ENCODE measurements around the gene ZNF638.

DNA sequence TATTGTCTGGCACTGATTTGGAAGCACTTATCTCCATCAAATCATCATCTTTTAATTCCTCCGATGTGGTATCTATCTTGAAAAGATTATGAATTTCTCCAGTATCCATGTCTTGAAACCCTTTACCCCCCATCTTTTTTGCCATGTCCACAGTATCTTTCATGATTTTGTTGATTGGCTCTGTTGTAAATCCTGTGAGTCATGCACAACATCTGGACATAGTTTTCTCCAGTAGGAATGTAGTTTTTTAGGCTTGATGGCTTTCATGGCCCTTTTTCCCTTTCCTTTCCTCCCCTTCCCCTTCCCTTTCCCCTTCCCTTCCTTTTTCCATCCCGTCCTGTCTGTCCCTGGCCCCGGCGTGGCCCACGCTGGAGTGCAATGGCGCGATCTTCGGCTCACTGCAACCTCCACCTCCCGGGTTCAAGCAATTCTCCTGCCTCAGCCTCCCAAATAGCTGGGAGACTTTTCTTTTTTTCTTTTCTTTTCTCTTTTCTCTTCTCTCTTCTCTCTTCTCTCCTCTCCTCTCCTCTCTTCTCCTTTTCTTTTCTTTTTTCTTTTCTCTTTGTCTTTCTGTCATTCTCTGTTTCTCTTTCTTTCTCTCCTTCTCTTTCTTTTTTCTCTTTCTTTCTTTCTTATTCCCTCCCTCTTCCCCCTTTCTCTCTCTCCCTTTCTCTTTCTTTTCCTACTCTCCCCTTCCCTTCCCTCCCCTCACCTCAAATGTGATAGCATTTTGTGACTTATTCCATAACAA, 18.4 kb upstream of the ZNF638 start:
- TF ChIP-seq ZNF512 (CRISPR knock-in tag; IDR thresholded peaks at IDR 0.05; ENCODE audit: borderline replicate concordance) (no peak), SP1 (CRISPR knock-in tag; conservative IDR thresholded peaks at IDR 0.05) (no peak), CTCF (IDR thresholded peaks at IDR 0.05) (no peak), CREB1 (CRISPR knock-in tag; IDR thresholded peaks at IDR 0.05) (no peak), AFF4 (CRISPR knock-in tag; IDR thresholded peaks at IDR 0.05; ENCODE audit: borderline replicate concordance) (no peak), NR3C1 (CRISPR knock-in tag; conservative IDR thresholded peaks at IDR 0.05; ENCODE audit: low read depth) (no peak), RELA (CRISPR knock-in tag; IDR thresholded peaks at IDR 0.05; ENCODE audit: borderline replicate concordance) (no peak), HMGXB4 (CRISPR knock-in tag; IDR thresholded peaks at IDR 0.05) (no peak), ATF3 (CRISPR knock-in tag; conservative IDR thresholded peaks at IDR 0.05) (no peak), ZBTB21 (CRISPR knock-in tag; IDR thresholded peaks at IDR 0.05; ENCODE audit: borderline replicate concordance) (no peak), ZNF263 (CRISPR knock-in tag; IDR thresholded peaks at IDR 0.05; ENCODE audit: low read depth) (no peak), ELF4 (CRISPR knock-in tag; IDR thresholded peaks at IDR 0.05; ENCODE audit: low read depth) (no peak)
- TF ChIP-seq, protein P1, sequence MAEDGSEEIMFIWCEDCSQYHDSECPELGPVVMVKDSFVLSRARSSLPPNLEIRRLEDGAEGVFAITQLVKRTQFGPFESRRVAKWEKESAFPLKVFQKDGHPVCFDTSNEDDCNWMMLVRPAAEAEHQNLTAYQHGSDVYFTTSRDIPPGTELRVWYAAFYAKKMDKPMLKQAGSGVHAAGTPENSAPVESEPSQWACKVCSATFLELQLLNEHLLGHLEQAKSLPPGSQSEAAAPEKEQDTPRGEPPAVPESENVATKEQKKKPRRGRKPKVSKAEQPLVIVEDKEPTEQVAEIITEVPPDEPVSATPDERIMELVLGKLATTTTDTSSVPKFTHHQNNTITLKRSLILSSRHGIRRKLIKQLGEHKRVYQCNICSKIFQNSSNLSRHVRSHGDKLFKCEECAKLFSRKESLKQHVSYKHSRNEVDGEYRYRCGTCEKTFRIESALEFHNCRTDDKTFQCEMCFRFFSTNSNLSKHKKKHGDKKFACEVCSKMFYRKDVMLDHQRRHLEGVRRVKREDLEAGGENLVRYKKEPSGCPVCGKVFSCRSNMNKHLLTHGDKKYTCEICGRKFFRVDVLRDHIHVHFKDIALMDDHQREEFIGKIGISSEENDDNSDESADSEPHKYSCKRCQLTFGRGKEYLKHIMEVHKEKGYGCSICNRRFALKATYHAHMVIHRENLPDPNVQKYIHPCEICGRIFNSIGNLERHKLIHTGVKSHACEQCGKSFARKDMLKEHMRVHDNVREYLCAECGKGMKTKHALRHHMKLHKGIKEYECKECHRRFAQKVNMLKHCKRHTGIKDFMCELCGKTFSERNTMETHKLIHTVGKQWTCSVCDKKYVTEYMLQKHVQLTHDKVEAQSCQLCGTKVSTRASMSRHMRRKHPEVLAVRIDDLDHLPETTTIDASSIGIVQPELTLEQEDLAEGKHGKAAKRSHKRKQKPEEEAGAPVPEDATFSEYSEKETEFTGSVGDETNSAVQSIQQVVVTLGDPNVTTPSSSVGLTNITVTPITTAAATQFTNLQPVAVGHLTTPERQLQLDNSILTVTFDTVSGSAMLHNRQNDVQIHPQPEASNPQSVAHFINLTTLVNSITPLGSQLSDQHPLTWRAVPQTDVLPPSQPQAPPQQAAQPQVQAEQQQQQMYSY (CRISPR knock-in tag; IDR thresholded peaks at IDR 0.05), result no peak
